ENCODE results near the gene ANKRD33B. TPM values are rescaled to one million over a fixed set of nuclear protein-coding genes. Genes with fewer than 3 reads are reported as not detected.

Gene ANKRD33B
- total RNA-seq, 1 donor from 2014 or later: 4.0 TPM

DNA sequence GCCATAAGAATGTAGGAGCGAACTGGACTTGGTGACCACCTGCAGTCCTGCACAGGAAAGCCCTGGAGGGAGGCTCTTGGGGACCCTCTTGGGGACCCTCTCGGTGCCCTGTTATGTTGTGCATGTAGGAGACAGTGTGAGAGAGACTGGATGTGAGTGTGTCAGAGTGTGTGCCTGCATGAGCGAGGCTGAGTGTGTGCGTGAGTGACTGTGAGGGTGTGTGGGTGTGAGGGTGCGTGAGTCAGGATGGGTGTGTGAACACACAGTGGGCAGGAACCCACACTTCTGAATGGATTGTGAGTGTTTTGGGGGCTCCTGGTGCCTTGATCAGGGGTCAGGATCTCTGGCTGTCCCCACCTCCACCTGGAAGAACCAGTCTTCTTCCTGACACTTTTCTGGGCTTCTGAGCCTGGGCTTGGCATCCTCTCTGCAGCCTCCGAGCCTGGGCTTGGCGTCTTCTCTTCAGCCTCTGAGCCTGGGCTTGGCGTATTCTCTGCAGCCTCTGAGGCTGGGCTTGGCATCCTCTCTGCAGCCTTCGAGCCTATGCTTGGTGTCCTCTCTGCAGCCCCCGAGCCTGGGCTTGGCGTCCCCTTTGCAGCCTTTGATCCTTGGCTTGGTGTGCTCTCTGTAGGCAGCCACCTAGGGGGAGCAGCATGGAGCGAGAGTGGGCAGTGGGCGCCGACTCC, 25.6 kb upstream of the ANKRD33B start:
- Mint-ChIP-seq H3K4me1 (ENCODE audit: low read depth) (peaks cover 15% of the 10 kb centered on the region), H3K27me3 (ENCODE audit: low read depth) (peaks cover 4% of the 10 kb centered on the region), H3K4me3 (ENCODE audit: unreplicated experiment) (no peak overlapping the region), H3K27ac (ENCODE audit: unreplicated experiment) (no peak overlapping the region), H3K9me3 (ENCODE audit: low read depth) (no peaks in the 10 kb centered on the region), H3K36me3 (ENCODE audit: low read depth) (no peaks in the 10 kb centered on the region)
- DNase-seq (ENCODE audit: low spot score): peak; percentile 62
- TF ChIP-seq, protein P1, sequence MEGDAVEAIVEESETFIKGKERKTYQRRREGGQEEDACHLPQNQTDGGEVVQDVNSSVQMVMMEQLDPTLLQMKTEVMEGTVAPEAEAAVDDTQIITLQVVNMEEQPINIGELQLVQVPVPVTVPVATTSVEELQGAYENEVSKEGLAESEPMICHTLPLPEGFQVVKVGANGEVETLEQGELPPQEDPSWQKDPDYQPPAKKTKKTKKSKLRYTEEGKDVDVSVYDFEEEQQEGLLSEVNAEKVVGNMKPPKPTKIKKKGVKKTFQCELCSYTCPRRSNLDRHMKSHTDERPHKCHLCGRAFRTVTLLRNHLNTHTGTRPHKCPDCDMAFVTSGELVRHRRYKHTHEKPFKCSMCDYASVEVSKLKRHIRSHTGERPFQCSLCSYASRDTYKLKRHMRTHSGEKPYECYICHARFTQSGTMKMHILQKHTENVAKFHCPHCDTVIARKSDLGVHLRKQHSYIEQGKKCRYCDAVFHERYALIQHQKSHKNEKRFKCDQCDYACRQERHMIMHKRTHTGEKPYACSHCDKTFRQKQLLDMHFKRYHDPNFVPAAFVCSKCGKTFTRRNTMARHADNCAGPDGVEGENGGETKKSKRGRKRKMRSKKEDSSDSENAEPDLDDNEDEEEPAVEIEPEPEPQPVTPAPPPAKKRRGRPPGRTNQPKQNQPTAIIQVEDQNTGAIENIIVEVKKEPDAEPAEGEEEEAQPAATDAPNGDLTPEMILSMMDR (IDR thresholded peaks at IDR 0.05): no peak

DNA sequence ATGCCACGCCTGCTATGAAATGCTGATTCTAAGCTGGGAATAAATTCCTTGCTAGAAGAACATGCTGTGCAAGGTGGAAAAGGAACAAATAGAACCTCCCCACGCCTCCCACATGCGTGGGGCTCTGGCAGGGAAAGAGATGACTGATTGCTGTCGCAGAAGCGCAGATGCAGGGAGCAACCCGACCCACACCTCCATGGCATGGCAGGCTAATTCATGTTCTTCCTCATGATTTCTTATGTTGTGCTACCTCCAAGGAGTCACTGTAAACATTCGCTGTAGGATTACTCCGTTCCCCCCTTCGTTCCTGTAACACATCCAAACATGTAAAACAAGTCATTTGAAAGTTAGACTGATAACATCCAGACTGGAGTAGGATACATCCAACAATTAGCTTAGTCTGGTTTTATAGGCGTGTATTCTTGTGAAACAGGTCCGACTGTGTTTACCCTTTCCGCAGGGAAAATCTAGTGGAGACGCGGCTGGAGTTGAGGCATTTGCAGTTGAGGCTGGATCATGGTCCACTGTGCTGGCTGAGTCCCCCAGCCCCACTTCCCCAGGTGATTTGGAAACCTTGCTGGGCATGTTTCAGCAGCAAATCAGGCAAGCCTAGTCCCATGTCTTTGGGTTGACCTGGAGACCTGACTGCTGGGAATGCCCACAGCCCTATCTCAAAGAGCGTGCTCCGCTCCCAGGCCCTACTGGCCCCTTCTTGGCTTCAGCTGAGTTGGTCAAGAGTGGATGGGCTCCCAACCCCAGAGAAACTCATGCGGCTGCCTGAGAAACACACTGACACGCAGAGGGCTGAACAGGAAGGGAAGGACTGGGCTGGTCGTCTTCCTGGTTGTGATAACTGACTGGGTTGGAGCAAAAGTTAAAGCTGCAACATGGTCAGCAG, 24.8 kb upstream of the ANKRD33B start:
- Mint-ChIP-seq H3K4me3 (ENCODE audit: unreplicated experiment) (no peak overlapping the region), H3K27ac (ENCODE audit: unreplicated experiment) (no peak overlapping the region), H3K4me1 (ENCODE audit: low read depth) (peaks cover 15% of the 10 kb centered on the region), H3K27me3 (ENCODE audit: low read depth) (peaks cover 4% of the 10 kb centered on the region), H3K9me3 (ENCODE audit: low read depth) (no peaks in the 10 kb centered on the region), H3K36me3 (ENCODE audit: low read depth) (no peaks in the 10 kb centered on the region)
- TF ChIP-seq, protein P1 (IDR thresholded peaks at IDR 0.05): no peak
- peak; percentile 44 for DNase-seq (ENCODE audit: low spot score)

DNA sequence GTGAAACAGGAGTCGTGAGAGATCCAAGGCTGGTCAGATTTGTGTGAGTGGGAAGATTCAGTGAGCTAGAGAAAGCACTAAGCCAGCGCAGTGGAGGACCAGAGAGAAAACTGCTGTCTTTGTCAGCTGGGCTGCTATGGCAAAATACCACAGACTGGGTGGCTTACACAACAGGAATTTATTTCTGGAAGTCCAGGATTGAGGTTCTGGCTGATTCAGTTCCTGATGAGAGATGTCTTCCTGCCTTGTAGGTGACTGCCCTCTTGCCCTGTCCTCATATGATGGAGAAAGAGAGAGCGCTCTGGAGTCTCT, 24.2 kb upstream of the ANKRD33B start:
- no peak overlapping the region for H3K27ac Mint-ChIP-seq (ENCODE audit: unreplicated experiment)
- peaks cover 15% of the 10 kb centered on the region for H3K4me1 Mint-ChIP-seq (ENCODE audit: low read depth)
- H3K36me3 Mint-ChIP-seq (ENCODE audit: low read depth): no peaks in the 10 kb centered on the region
- no peak overlapping the region for H3K4me3 Mint-ChIP-seq (ENCODE audit: unreplicated experiment)
- peak; percentile 1 for DNase-seq (ENCODE audit: low spot score)
- H3K9me3 Mint-ChIP-seq (ENCODE audit: low read depth): no peaks in the 10 kb centered on the region
- peaks cover 4% of the 10 kb centered on the region for H3K27me3 Mint-ChIP-seq (ENCODE audit: low read depth)
- TF ChIP-seq, protein P1 (IDR thresholded peaks at IDR 0.05): no peak

DNA sequence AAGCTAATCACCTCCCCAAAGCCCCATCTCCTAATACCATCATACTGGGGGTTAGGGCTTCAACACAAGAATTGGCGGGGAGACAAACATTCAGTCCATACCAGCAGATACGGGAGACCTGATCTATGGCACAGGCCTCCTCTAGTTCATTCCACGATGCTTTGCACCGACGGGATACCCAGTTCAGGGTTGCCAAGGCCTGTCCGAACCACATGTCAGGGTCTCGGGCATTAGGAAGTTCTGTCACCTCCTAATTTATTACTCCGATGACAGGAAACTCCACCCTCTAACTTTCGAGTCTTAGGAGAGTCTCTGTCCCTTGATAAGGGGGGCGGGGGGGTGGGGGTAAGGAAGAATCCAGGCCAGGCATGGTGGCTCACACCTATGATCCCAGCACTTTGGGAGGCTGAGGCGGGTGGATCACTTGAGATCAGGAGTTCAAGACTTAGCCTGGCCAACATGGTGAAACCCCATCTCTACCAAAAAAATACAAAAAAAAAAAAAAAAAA, 23.8 kb upstream of the ANKRD33B start:
- Mint-ChIP-seq H3K9me3 (ENCODE audit: low read depth) (no peaks in the 10 kb centered on the region), H3K36me3 (ENCODE audit: low read depth) (no peaks in the 10 kb centered on the region)
- TF ChIP-seq, protein P1 (IDR thresholded peaks at IDR 0.05): no peak

DNA sequence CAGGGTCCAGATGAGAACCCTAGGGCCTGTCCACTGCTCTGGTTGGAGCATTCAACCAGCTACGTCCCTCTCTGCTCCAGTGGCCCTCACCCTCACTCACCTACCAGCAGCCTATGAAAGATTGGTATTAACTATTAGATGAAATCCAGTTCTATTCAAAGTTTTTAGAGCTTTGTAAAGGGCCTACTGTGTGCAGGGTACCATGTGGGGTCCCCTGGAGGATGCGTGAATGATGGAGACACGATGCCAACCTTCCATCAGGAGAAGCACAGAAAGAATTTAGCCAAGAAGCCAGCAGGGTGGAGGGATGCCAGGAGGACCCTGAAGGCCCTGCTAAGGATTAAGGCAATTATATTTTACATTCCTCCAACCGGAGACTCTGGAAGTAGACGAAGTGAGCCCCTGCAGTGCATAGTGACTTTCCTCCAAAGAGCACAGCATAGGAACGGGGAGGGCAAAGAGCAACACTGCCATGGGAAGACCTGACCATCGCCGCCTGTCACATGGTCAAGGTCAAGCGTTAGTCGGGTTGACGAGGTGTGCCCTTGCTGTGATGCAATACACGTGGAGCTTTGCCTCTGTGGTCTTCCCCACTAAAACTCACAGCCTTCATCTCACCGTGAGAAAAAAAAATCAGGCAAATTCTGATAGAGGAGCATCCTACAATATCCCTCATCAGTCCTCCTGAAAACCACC, 22.8 kb upstream of the ANKRD33B start:
- Mint-ChIP-seq H3K27ac (ENCODE audit: unreplicated experiment) (no peak overlapping the region), H3K9me3 (ENCODE audit: low read depth) (no peaks in the 10 kb centered on the region), H3K4me1 (ENCODE audit: low read depth) (peaks cover 15% of the 10 kb centered on the region), H3K36me3 (ENCODE audit: low read depth) (no peaks in the 10 kb centered on the region), H3K4me3 (ENCODE audit: unreplicated experiment) (no peak overlapping the region), H3K27me3 (ENCODE audit: low read depth) (peaks cover 5% of the 10 kb centered on the region)
- TF ChIP-seq, protein P1 (IDR thresholded peaks at IDR 0.05): no peak
- DNase-seq (ENCODE audit: low spot score): peak; percentile 53

More for the DNA sequence above, 23.8 kb upstream of the ANKRD33B start:
- Mint-ChIP-seq H3K27me3 (ENCODE audit: low read depth) (peaks cover 4% of the 10 kb centered on the region), H3K27ac (ENCODE audit: unreplicated experiment) (no peak overlapping the region), H3K4me1 (ENCODE audit: low read depth) (peaks cover 15% of the 10 kb centered on the region), H3K4me3 (ENCODE audit: unreplicated experiment) (no peak overlapping the region)
- peak; percentile 22 for DNase-seq (ENCODE audit: low spot score)

Measured in chondrocyte (in vitro differentiated cells).